ENCODE results near the gene TTLL7.

DNA sequence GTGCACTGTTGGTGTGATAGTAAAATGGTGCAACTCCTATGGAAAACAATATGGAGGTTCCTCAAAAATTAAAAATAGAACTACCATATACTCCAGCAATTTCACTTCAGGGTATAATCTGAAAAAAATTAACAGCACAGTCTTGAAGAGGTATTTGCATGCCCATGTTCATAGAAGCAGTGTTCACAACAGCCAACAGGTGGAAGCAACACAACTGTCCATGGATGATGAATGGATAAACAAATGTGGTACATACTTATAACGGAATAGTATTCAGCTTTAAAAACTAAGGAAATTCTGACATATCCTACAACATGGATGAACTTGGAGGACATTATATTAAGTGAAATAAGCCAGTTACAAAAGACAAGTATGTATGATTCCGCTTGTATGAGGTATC, 8.2 kb downstream of the TTLL7 start:
- TF ChIP-seq POLR2A (IDR thresholded peaks at IDR 0.05) (no peak), POLR2AphosphoS5 (IDR thresholded peaks at IDR 0.05) (no peak)
- TF ChIP-seq, protein P1, sequence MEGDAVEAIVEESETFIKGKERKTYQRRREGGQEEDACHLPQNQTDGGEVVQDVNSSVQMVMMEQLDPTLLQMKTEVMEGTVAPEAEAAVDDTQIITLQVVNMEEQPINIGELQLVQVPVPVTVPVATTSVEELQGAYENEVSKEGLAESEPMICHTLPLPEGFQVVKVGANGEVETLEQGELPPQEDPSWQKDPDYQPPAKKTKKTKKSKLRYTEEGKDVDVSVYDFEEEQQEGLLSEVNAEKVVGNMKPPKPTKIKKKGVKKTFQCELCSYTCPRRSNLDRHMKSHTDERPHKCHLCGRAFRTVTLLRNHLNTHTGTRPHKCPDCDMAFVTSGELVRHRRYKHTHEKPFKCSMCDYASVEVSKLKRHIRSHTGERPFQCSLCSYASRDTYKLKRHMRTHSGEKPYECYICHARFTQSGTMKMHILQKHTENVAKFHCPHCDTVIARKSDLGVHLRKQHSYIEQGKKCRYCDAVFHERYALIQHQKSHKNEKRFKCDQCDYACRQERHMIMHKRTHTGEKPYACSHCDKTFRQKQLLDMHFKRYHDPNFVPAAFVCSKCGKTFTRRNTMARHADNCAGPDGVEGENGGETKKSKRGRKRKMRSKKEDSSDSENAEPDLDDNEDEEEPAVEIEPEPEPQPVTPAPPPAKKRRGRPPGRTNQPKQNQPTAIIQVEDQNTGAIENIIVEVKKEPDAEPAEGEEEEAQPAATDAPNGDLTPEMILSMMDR (IDR thresholded peaks at IDR 0.05 in 8 of 11, conservative IDR thresholded peaks at IDR 0.05 in 3 of 11), result no peak
